ENCODE measurements around the gene PPP1R3A. TPM values are rescaled to one million over a fixed set of nuclear protein-coding genes. Genes with fewer than 3 reads are reported as not detected.

The PPP1R3A gene
- total and polyA plus RNA-seq, 2 of the 8 experiments (the other 6 are each of a cell fraction or from before 2014, with no cell fraction given) = not detected

DNA sequence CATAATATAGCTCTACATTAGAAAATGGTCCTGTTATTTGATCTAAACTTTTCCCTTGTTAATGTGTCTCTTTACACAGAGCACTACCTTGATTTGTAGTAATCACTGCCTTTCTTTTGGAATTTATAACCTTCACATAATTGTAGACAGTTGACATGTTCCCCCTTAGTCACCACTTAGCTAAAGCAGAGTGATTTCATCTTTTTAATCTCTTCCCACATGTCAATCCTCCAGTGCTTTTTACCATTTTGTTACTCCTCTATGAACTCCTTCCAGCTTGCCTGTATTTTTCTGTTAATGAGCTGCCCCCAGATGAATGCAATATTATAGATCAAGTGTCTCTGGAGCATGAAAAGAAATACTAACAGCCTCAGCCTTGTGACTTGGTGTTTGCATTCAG, 2.6 kb upstream of the PPP1R3A start:
- no peak overlapping the region for H3K4me2 ChIP-seq (ENCODE audit: insufficient read depth in 1 of 2, low read depth in 2 of 2, low read length in 2 of 2)
- no peak overlapping the region for H3K23ac ChIP-seq (ENCODE audit: insufficient read length)
- H3K79me1 ChIP-seq (ENCODE audit: low read depth, low read length) = no peaks in the 10 kb centered on the region
- no peak for FAIRE-seq
- H4K91ac ChIP-seq (replicated peaks; ENCODE audit: insufficient read length, low read length) = no peak overlapping the region
- H3K18ac ChIP-seq (ENCODE audit: extremely low read depth, low read length) = no peak overlapping the region
- H3K56ac ChIP-seq (replicated peaks; ENCODE audit: insufficient read length, low read depth, low read length) = no peak overlapping the region
- no peak overlapping the region for H2BK5ac ChIP-seq (ENCODE audit: low read depth, low read length)
- no peak overlapping the region for H3K14ac ChIP-seq (ENCODE audit: insufficient read length)
- no peak overlapping the region for H4K5ac ChIP-seq (ENCODE audit: insufficient read length, low read depth, low read length)
- H3K79me2 ChIP-seq (ENCODE audit: control insufficient read depth in 1 of 2, insufficient read depth in 2 of 2, low read length in 2 of 2) = no peaks in the 10 kb centered on the region
- H2AK5ac ChIP-seq (ENCODE audit: low read depth, low read length) = no peak overlapping the region
- no peaks in the 10 kb centered on the region for H3K27me3 ChIP-seq (replicated peaks in 1 of 4; ENCODE audit: control insufficient read depth in 3 of 4, extremely low read depth in 1 of 4, insufficient read depth in 3 of 4, low read length in 3 of 4)
- H2BK15ac ChIP-seq (ENCODE audit: low read length) = no peak overlapping the region
- no peak overlapping the region for H3K4ac ChIP-seq (replicated peaks; ENCODE audit: insufficient read length, low read depth, low read length)
- peak overlapping the region; percentile 80; the same call in 1 of the 2 replicates for H2AFZ ChIP-seq (ENCODE audit: low read length)
- ChIA-PET CTCF (ENCODE audit: partially characterized antibody) (interaction anchor here (0.9 kb wide), 1 partner anchor 12 kb away, joined by 4 read pairs; no protein-coding TSS in a partner anchor), POLR2A (ENCODE audit: partially characterized antibody) (no interaction called here)
- no peak overlapping the region for H3K9ac ChIP-seq (replicated peaks in 1 of 4; ENCODE audit: extremely low read depth in 1 of 4, low read depth in 3 of 4, low read length in 3 of 4)
- H2BK12ac ChIP-seq (ENCODE audit: low read depth, low read length) = no peak overlapping the region
- no peak for DNase-seq (ENCODE audit: low read depth in 1 of 2, low spot score in 2 of 2)
- no peaks in the 10 kb centered on the region for H3K23me2 ChIP-seq (ENCODE audit: low read depth, low read length)
- H3K4me1 ChIP-seq (replicated peaks in 1 of 4; ENCODE audit: control insufficient read depth in 3 of 4, insufficient read depth in 4 of 4, low read length in 3 of 4) = no peaks in the 10 kb centered on the region
- H3K4me3 ChIP-seq (ENCODE audit: extremely low read depth in 1 of 4, insufficient read depth in 2 of 4, low read depth in 3 of 4, low read length in 4 of 4) = no peak overlapping the region
- no peaks in the 10 kb centered on the region for H4K20me1 ChIP-seq (replicated peaks in 1 of 2; ENCODE audit: control insufficient read depth in 1 of 2, insufficient read depth in 2 of 2, low read length in 2 of 2)
- no peak overlapping the region for H4K8ac ChIP-seq (ENCODE audit: extremely low read depth, insufficient read depth, low read length)
- no peak overlapping the region for H3K27ac ChIP-seq (ENCODE audit: low read depth, low read length)
- H3K9me3 ChIP-seq (ENCODE audit: insufficient read depth in 2 of 2, low read depth in 1 of 2, low read length in 1 of 2) = no peaks in the 10 kb centered on the region
- H2BK120ac ChIP-seq (replicated peaks; ENCODE audit: low read depth, low read length) = no peak overlapping the region
- H2BK20ac ChIP-seq (ENCODE audit: low read length) = no peak overlapping the region
- no peaks in the 10 kb centered on the region for H3K36me3 ChIP-seq (ENCODE audit: control insufficient read depth in 2 of 4, insufficient read depth in 4 of 4, low read length in 3 of 4)
- TF ChIP-seq EZH2 (IDR thresholded peaks at IDR 0.05; ENCODE audit: low read depth, low read length, severe bottlenecking) = no peak
- TF ChIP-seq ZNF274 (IDR thresholded peaks at IDR 0.05; ENCODE audit: borderline replicate concordance, extremely low read depth, low read length) = no peak
- TF ChIP-seq TBP (IDR thresholded peaks at IDR 0.05; ENCODE audit: low read depth, low read length) = no peak
- no peak for TF ChIP-seq SIRT6 (IDR thresholded peaks at IDR 0.05; ENCODE audit: low read length)
- TF ChIP-seq GTF2F1 (IDR thresholded peaks at IDR 0.05; ENCODE audit: borderline replicate concordance, low read depth, low read length) = no peak
